ENCODE measurements around the gene PBOV1.

The PBOV1 gene

DNA sequence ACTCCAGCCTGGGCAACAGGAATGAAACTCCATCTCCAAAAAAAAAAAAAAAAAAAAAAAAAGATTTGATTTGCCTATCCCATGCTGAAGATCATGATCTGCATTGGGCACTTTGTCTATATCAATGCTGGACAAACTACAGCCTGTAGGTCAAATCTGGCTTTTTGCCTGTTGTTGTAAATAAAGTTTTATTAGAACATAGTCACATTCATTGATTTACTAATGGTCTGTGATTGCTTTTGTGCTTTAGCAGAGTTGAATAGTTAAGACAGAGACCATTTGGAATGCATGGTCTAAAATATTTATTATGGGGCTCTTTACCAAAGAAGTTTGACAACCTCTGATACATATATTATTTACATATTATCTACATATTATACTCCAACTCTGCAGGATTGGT lies 14.0 kb downstream of the PBOV1 start:
- Histone ChIP-seq H3K27ac (ENCODE audit: low read length) (no peak overlapping the region), H3K9me3 (ENCODE audit: control insufficient read depth in 1 of 2, low read length in 2 of 2) (no peaks in the 10 kb centered on the region), H3K27me3 (ENCODE audit: low read depth, low read length) (no peaks in the 10 kb centered on the region), H3K4me1 (ENCODE audit: control insufficient read depth in 1 of 2, insufficient read depth in 2 of 2, low read length in 2 of 2) (no peaks in the 10 kb centered on the region), H3K4me3 (ENCODE audit: low read depth in 1 of 2, low read length in 2 of 2) (no peak overlapping the region), H3K36me3 (ENCODE audit: control insufficient read depth in 1 of 2, insufficient read depth in 2 of 2, low read length in 2 of 2) (no peaks in the 10 kb centered on the region)

DNA sequence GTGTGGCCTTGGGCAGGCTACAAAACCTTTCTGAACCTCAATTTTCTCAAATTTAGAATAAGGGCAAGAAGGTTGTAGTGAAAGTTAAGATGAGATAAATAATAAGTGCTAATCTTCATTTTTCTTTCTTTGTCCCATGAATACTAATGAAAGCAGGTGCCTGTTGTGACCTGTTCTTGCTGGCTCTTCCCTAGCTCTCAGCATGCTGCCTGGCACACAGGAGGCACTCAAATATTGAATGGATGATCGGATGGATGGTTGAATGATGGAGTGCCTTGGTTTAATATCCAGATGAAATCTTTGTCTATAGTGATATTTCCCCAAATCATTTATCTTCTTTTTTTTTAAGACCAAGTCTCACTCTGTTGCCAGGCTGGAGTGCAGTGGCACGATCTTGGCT lies 15.0 kb downstream of the PBOV1 start:
- no peaks in the 10 kb centered on the region for H3K36me3 ChIP-seq (ENCODE audit: control insufficient read depth in 1 of 2, insufficient read depth in 2 of 2, low read length in 2 of 2)
- H3K27me3 ChIP-seq (ENCODE audit: low read depth, low read length) = no peaks in the 10 kb centered on the region
- H3K27ac ChIP-seq (ENCODE audit: low read length) = no peak overlapping the region
- no peaks in the 10 kb centered on the region for H3K9me3 ChIP-seq (ENCODE audit: control insufficient read depth in 1 of 2, low read length in 2 of 2)
- no peaks in the 10 kb centered on the region for H3K4me1 ChIP-seq (ENCODE audit: control insufficient read depth in 1 of 2, insufficient read depth in 2 of 2, low read length in 2 of 2)
- no peak overlapping the region for H3K4me3 ChIP-seq (ENCODE audit: low read depth in 1 of 2, low read length in 2 of 2)

DNA sequence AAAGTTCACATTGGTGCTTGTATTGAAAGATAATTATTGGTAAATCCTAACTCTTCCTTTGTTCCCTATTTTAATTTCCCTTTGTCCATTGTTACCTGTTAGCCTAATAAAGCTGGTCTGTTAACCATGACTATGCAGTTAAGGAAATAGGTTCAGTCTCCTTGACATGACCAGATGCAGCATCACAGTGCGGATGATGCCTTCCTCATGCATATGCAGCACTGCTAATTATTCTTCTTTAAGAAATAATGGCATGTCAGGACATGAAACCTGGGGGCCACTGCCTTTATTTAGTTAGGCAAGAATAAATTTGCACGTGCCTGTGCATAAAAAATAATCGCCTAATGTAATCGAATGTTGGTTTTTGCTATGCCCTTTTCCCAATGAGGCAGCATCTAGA lies 16.5 kb downstream of the PBOV1 start:
- Histone ChIP-seq H3K27ac (ENCODE audit: low read length) (no peak overlapping the region), H3K4me3 (ENCODE audit: low read depth in 1 of 2, low read length in 2 of 2) (no peak overlapping the region), H3K9me3 (ENCODE audit: control insufficient read depth in 1 of 2, low read length in 2 of 2) (no peaks in the 10 kb centered on the region), H3K27me3 (ENCODE audit: low read depth, low read length) (no peaks in the 10 kb centered on the region), H3K36me3 (ENCODE audit: control insufficient read depth in 1 of 2, insufficient read depth in 2 of 2, low read length in 2 of 2) (no peaks in the 10 kb centered on the region), H3K4me1 (ENCODE audit: control insufficient read depth in 1 of 2, insufficient read depth in 2 of 2, low read length in 2 of 2) (no peaks in the 10 kb centered on the region)

DNA sequence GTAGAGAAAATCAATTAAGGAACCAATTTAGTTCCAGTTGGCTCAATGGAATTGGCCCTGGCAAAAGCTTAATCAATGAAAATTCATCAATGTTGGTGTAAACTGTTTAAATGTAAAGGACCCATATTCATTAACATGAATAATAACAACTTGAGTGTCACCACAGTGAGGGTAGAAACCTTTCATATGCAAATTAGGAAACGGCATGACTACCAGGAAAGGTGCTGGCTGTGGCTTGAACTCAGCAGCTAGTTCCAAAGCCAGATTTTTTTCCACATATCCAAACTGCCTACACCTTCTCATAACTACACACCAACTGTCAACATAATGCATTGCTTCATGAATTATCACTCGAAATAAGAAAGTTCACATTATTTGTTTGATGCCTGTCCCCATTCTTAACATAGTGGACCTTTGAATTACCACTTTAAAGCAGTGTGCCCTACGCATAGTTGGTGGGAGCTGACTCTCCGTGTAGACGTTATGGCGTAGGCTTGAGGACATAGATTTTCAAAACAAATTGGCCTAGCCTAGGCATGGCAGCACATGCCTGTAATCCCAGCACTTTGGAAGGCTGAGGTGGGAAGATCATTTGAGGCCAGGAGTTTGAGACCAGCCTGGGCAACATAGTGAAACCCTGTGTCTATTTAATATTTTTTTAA lies 19.7 kb downstream of the PBOV1 start:
- Histone ChIP-seq H3K4me1 (ENCODE audit: control insufficient read depth in 1 of 2, insufficient read depth in 2 of 2, low read length in 2 of 2) (no peaks in the 10 kb centered on the region), H3K36me3 (ENCODE audit: control insufficient read depth in 1 of 2, insufficient read depth in 2 of 2, low read length in 2 of 2) (no peaks in the 10 kb centered on the region), H3K9me3 (ENCODE audit: control insufficient read depth in 1 of 2, low read length in 2 of 2) (no peaks in the 10 kb centered on the region), H3K27me3 (ENCODE audit: low read depth, low read length) (no peaks in the 10 kb centered on the region), H3K27ac (ENCODE audit: low read length) (no peak overlapping the region), H3K4me3 (ENCODE audit: low read depth in 1 of 2, low read length in 2 of 2) (no peak overlapping the region)

DNA sequence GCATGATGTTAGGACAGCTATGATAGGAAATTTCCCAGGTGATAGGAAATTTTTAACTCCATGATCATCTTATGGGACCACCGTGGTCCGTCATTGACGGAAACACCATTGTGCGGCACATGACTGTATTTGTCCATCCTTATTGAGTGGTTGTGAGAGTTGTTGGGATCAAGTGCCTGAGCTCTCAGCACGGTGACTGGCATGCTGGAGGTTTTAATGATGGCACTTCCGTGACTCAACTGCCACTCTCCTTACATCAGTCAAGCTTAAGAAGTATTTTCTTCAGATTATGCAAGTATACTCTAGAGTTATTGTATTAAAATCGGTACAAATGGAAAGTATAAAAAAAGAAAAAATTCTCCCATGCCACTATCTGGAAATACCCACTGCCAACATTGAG lies 20.7 kb downstream of the PBOV1 start:
- Histone ChIP-seq H3K4me1 (ENCODE audit: control insufficient read depth in 1 of 2, insufficient read depth in 2 of 2, low read length in 2 of 2) (no peaks in the 10 kb centered on the region), H3K4me3 (ENCODE audit: low read depth in 1 of 2, low read length in 2 of 2) (no peak overlapping the region), H3K27me3 (ENCODE audit: low read depth, low read length) (no peaks in the 10 kb centered on the region), H3K27ac (ENCODE audit: low read length) (no peak overlapping the region), H3K36me3 (ENCODE audit: control insufficient read depth in 1 of 2, insufficient read depth in 2 of 2, low read length in 2 of 2) (no peaks in the 10 kb centered on the region), H3K9me3 (ENCODE audit: control insufficient read depth in 1 of 2, low read length in 2 of 2) (no peaks in the 10 kb centered on the region)

DNA sequence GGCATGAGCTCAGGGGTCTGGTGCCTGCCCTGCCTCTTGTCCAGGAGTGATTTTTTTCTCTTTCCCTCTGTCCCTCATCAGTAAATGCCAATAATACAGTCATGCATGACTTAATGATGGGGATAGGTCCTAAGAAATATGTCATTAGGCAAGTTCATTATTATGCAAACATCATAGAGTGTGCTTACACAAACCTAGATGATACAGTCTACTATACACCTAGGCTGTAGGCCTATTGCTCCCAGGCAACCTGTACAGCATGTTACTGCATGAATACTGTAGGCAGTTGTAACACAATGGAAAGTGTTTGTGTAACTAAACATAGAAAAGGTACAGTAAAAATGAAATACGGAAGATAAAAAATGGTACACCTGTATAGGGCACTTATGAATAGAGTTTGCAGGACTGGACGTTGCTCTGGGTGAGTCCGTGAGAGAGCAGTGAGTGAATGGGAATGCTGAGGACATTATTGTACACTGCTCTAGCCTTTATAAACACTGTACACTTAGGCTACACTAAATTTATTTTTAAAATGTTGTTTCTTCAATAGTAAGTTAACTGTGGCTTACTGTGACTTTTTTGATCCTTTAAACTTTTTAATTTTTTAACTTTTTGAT lies 22.1 kb downstream of the PBOV1 start:
- no peaks in the 10 kb centered on the region for H3K9me3 ChIP-seq (ENCODE audit: control insufficient read depth in 1 of 2, low read length in 2 of 2)
- H3K4me1 ChIP-seq (ENCODE audit: control insufficient read depth in 1 of 2, insufficient read depth in 2 of 2, low read length in 2 of 2) = no peaks in the 10 kb centered on the region
- H3K27me3 ChIP-seq (ENCODE audit: low read depth, low read length) = no peaks in the 10 kb centered on the region
- H3K36me3 ChIP-seq (ENCODE audit: control insufficient read depth in 1 of 2, insufficient read depth in 2 of 2, low read length in 2 of 2) = no peaks in the 10 kb centered on the region
- no peak overlapping the region for H3K4me3 ChIP-seq (ENCODE audit: low read depth in 1 of 2, low read length in 2 of 2)
- no peak overlapping the region for H3K27ac ChIP-seq (ENCODE audit: low read length)

DNA sequence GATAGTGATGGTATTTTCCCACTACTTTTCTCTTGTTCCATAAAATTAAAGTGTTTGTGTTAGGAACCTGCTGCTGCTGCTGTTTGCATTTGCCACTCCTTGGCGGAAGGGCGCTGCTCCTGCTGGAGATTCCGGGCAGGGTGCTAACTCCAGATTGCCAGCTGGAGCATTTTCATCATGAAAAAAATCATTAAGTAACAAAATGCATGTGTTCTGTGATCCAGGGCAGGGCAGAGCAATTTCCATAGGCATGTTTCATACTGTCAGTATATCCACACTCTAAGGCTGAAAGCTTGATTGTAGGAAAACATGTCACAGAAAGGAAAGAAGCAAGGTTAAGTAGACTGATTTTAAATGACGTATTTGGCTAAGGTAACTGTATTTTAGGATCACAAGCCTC lies 24.0 kb downstream of the PBOV1 start:
- Histone ChIP-seq H3K4me1 (ENCODE audit: control insufficient read depth in 1 of 2, insufficient read depth in 2 of 2, low read length in 2 of 2) (no peaks in the 10 kb centered on the region), H3K36me3 (ENCODE audit: control insufficient read depth in 1 of 2, insufficient read depth in 2 of 2, low read length in 2 of 2) (no peaks in the 10 kb centered on the region), H3K27ac (ENCODE audit: low read length) (no peak overlapping the region), H3K9me3 (ENCODE audit: control insufficient read depth in 1 of 2, low read length in 2 of 2) (no peaks in the 10 kb centered on the region), H3K27me3 (ENCODE audit: low read depth, low read length) (no peaks in the 10 kb centered on the region), H3K4me3 (ENCODE audit: low read depth in 1 of 2, low read length in 2 of 2) (no peak overlapping the region)

DNA sequence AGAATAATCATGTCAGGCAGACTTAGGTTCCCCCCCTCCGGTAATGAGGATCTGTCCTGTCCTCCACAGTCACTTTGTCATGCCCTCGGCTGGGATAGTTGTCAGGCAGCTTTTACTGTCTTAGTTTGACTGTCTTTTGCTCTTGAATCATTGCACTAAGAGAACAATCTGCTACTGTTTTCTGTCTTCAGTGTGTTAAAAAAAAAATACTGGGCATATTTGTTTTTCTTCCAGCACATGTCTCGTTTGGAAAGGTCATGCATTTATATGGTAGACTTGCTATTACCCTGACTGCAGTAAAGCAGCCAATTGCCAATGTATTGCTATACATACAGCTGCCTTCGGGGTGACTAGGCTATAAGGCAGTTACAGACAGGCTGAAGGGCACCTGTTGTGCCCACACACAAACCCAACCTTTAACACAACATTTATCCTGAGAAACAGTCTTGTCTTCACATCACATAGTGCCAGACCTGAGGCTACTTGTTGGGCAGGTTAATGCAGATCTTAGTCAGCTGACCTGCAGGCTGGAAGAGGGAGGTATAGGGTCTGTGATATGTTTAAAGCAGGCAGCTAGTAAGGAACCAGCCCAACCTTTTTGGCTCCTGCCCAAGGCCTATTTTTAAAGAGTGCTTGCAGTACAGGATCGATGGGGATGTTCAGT lies 29.9 kb downstream of the PBOV1 start:
- no peaks in the 10 kb centered on the region for H3K27me3 ChIP-seq (ENCODE audit: low read depth, low read length)
- H3K9me3 ChIP-seq (ENCODE audit: control insufficient read depth in 1 of 2, low read length in 2 of 2) = no peaks in the 10 kb centered on the region
- H3K36me3 ChIP-seq (ENCODE audit: control insufficient read depth in 1 of 2, insufficient read depth in 2 of 2, low read length in 2 of 2) = no peaks in the 10 kb centered on the region
- H3K27ac ChIP-seq (ENCODE audit: low read length) = no peak overlapping the region
- H3K4me3 ChIP-seq (ENCODE audit: low read depth in 1 of 2, low read length in 2 of 2) = no peak overlapping the region
- no peaks in the 10 kb centered on the region for H3K4me1 ChIP-seq (ENCODE audit: control insufficient read depth in 1 of 2, insufficient read depth in 2 of 2, low read length in 2 of 2)

DNA sequence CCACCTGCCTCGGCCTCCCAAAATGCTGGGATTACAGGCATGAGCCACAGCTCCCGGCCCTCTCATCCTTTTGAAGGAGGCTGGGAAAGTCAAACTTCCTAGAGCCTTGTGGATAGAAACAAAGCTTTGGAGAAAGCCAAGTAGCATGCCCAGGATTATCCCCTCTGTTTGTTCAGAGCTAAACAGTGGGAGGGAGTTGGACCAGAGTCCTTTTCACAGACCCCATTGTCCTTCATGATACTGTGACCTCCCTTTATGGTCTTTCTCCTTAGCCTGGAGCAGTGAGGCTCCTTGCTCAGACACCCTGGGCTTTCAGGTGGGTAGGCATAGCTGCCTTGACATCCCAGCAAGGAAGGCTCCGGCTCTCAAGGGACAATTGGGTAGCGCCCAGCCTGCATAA lies 31.1 kb downstream of the PBOV1 start:
- Histone ChIP-seq H3K36me3 (ENCODE audit: control insufficient read depth in 1 of 2, insufficient read depth in 2 of 2, low read length in 2 of 2) (no peaks in the 10 kb centered on the region), H3K4me1 (ENCODE audit: control insufficient read depth in 1 of 2, insufficient read depth in 2 of 2, low read length in 2 of 2) (no peaks in the 10 kb centered on the region), H3K9me3 (ENCODE audit: control insufficient read depth in 1 of 2, low read length in 2 of 2) (no peaks in the 10 kb centered on the region), H3K27me3 (ENCODE audit: low read depth, low read length) (no peaks in the 10 kb centered on the region), H3K4me3 (ENCODE audit: low read depth in 1 of 2, low read length in 2 of 2) (no peak overlapping the region), H3K27ac (ENCODE audit: low read length) (no peak overlapping the region)

DNA sequence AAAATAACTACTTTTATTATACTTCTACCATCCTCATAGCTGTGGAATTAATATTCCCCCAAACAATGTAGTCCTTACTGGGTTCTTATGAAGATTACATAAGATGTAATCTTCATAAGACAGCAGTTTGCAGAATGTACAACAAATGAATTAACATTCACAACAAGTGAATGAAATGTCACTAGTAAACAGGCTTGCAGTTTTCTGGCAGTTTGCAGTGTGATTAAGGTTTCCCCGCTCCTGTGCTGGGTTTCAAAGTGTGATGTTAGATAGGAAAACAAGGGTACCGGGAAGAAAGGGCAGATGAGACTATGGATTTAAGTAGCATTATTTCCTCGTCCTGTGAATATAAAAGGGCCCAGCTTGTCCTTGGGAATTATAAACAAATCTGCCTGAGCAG lies 34.1 kb downstream of the PBOV1 start:
- Histone ChIP-seq H3K9me3 (ENCODE audit: control insufficient read depth in 1 of 2, low read length in 2 of 2) (no peaks in the 10 kb centered on the region), H3K36me3 (ENCODE audit: control insufficient read depth in 1 of 2, insufficient read depth in 2 of 2, low read length in 2 of 2) (no peaks in the 10 kb centered on the region), H3K4me1 (ENCODE audit: control insufficient read depth in 1 of 2, insufficient read depth in 2 of 2, low read length in 2 of 2) (no peaks in the 10 kb centered on the region), H3K27ac (ENCODE audit: low read length) (no peak overlapping the region), H3K4me3 (ENCODE audit: low read depth in 1 of 2, low read length in 2 of 2) (no peak overlapping the region), H3K27me3 (ENCODE audit: low read depth, low read length) (no peaks in the 10 kb centered on the region)

DNA sequence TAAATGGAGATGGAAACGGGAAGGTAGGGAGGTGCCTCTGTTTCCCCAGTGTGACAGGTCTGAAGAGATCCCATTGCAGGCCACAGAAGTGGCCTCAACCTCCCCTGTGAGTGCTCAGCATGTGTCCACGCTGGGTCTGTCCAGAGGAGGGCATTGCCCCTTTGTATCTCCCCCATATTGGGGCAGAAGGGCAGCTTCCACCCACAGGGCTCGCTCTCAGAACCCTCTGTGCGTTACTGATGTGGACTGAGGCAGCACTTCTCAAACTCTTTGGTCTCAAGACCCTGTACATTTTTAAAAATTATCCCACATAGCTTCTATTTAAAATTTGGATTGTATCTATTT lies 34.5 kb downstream of the PBOV1 start:
- Histone ChIP-seq H3K9me3 (ENCODE audit: control insufficient read depth in 1 of 2, low read length in 2 of 2) (no peaks in the 10 kb centered on the region), H3K27ac (ENCODE audit: low read length) (no peak overlapping the region), H3K4me1 (ENCODE audit: control insufficient read depth in 1 of 2, insufficient read depth in 2 of 2, low read length in 2 of 2) (no peaks in the 10 kb centered on the region), H3K27me3 (ENCODE audit: low read depth, low read length) (no peaks in the 10 kb centered on the region), H3K4me3 (ENCODE audit: low read depth in 1 of 2, low read length in 2 of 2) (no peak overlapping the region), H3K36me3 (ENCODE audit: control insufficient read depth in 1 of 2, insufficient read depth in 2 of 2, low read length in 2 of 2) (no peaks in the 10 kb centered on the region)

All from muscle layer of duodenum (tissue), 2 donors.